GM12878 (cell line): Measurements from ENCODE around the gene PMEL. TPM values are rescaled to one million over a fixed set of nuclear protein-coding genes. Genes with fewer than 3 reads are reported as not detected.

Experiments used
- CBX5 ChIP-seq: sonication (generic); IDR thresholded peaks from 2 replicates; pipeline ENCODE4 v1.6.1; 2016; ENCODE audit warnings: low read depth, moderate library complexity, mild to moderate bottlenecking, inconsistent platforms
- GABPA ChIP-seq: IDR thresholded peaks from 2 replicates; pipeline ENCODE4 v1.6.1; 2014; ENCODE audit warnings: antibody characterized with exemption, low read depth, mild to moderate bottlenecking, inconsistent platforms
- MEF2B ChIP-seq: fragments of 450-650 bp; IDR thresholded peaks from 2 replicates; pipeline ENCODE4 v1.6.1; 2018; ENCODE audit warnings: mild to moderate bottlenecking, moderate library complexity; ENCODE audit not compliant: partially characterized antibody, poor library complexity, severe bottlenecking
- RAD21 ChIP-seq: IDR thresholded peaks from 2 replicates; pipeline ENCODE4 v1.6.1; 2011; ENCODE audit warnings: mild to moderate bottlenecking, low read depth, low read length, moderate library complexity; ENCODE audit not compliant: insufficient read depth
- polyA plus RNA-seq, 11 experiments: library from polyadenylated mRNA; depleted of rRNA in 4 of 11; unstranded in 6 of 11; stranded (reverse) in 5 of 11; fragments of >200 nt; fragmentation: Nextera tagmentation in 4 of 11; fragmentation: Illumina TruSeq in 1 of 11; extraction: Ambion mirVana in 4 of 11; extraction: Trizol in 1 of 11; gene quantifications; 1 replicate in 1 of 11; 2 replicates in 10 of 11; pipeline versions ENCODE4 v1.2.1 to v1.2.3, GENCODE V29; 2011 to 2016; ENCODE audit warnings: inconsistent platforms in 2 of 11, missing spikeins in 2 of 11, low read depth in 1 of 11
- total RNA-seq, 4 experiments: library from RNA; depleted of rRNA in 3 of 4; stranded (reverse); fragments of >200 nt in 3 of 4; fragmentation: Illumina TruSeq in 1 of 4; extraction: Trizol in 1 of 4; gene quantifications; 2 replicates each; pipeline versions ENCODE4 v1.2.1 to v1.2.3, GENCODE V29; 2013 to 2021
- TF ChIP-seq, protein P1 (sequence below): fragments of 450-650 bp; IDR thresholded peaks from 2 replicates; pipeline ENCODE4 v1.6.1; 2017; ENCODE audit warnings: mild to moderate bottlenecking, moderate library complexity
- TF ChIP-seq, protein P2 (sequence below): IDR thresholded peaks from 2 replicates; pipeline ENCODE4 v1.6.1; 2011; ENCODE audit warnings: low read depth, low read length, improper control_type of control experiment, borderline replicate concordance

PMEL gene
- total and polyA plus RNA-seq, 10 of the 15 experiments (the other 5 are each of a cell fraction or from before 2014, with no cell fraction given): 0.32 to 1.6 (median 0.56) TPM

- TF ChIP-seq, protein P1, sequence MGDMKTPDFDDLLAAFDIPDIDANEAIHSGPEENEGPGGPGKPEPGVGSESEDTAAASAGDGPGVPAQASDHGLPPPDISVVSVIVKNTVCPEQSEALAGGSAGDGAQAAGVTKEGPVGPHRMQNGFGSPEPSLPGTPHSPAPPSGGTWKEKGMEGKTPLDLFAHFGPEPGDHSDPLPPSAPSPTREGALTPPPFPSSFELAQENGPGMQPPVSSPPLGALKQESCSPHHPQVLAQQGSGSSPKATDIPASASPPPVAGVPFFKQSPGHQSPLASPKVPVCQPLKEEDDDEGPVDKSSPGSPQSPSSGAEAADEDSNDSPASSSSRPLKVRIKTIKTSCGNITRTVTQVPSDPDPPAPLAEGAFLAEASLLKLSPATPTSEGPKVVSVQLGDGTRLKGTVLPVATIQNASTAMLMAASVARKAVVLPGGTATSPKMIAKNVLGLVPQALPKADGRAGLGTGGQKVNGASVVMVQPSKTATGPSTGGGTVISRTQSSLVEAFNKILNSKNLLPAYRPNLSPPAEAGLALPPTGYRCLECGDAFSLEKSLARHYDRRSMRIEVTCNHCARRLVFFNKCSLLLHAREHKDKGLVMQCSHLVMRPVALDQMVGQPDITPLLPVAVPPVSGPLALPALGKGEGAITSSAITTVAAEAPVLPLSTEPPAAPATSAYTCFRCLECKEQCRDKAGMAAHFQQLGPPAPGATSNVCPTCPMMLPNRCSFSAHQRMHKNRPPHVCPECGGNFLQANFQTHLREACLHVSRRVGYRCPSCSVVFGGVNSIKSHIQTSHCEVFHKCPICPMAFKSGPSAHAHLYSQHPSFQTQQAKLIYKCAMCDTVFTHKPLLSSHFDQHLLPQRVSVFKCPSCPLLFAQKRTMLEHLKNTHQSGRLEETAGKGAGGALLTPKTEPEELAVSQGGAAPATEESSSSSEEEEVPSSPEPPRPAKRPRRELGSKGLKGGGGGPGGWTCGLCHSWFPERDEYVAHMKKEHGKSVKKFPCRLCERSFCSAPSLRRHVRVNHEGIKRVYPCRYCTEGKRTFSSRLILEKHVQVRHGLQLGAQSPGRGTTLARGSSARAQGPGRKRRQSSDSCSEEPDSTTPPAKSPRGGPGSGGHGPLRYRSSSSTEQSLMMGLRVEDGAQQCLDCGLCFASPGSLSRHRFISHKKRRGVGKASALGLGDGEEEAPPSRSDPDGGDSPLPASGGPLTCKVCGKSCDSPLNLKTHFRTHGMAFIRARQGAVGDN: no peak
- TF ChIP-seq, protein P2, sequence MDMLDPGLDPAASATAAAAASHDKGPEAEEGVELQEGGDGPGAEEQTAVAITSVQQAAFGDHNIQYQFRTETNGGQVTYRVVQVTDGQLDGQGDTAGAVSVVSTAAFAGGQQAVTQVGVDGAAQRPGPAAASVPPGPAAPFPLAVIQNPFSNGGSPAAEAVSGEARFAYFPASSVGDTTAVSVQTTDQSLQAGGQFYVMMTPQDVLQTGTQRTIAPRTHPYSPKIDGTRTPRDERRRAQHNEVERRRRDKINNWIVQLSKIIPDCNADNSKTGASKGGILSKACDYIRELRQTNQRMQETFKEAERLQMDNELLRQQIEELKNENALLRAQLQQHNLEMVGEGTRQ: no peak
- TF ChIP-seq RAD21: no peak
- no peak for TF ChIP-seq MEF2B
- TF ChIP-seq GABPA: no peak
- TF ChIP-seq CBX5: no peak
- TF ChIP-seq, all 136 proteins: peak for 0
These were observed 32.6 kb downstream of the PMEL start (continued) for GRCh38 chr12:55933169-55933798.
